Peyer's patch (tissue), 4 donors: ENCODE results near the gene TRIO.

Experiments used
- CTCF ChIP-seq, 6 experiments: fragments of 450-650 bp in 4 of 6; fragments of 200-600 bp in 2 of 6; sonication (generic) in 1 of 6; IDR thresholded peaks; one replicate each; pipeline ENCODE4 v1.5.1; 2017 to 2019; ENCODE audit warnings: antibody characterized with exemption in 6 of 6, mild to moderate bottlenecking in 3 of 6, moderate library complexity in 1 of 6
- POLR2A ChIP-seq, 2 donors: fragments of 450-650 bp; IDR thresholded peaks; one replicate each; pipeline ENCODE4 v1.5.1; 2017; ENCODE audit warnings: antibody characterized with exemption in 2 of 2, mild to moderate bottlenecking in 2 of 2, moderate library complexity in 2 of 2

DNA sequence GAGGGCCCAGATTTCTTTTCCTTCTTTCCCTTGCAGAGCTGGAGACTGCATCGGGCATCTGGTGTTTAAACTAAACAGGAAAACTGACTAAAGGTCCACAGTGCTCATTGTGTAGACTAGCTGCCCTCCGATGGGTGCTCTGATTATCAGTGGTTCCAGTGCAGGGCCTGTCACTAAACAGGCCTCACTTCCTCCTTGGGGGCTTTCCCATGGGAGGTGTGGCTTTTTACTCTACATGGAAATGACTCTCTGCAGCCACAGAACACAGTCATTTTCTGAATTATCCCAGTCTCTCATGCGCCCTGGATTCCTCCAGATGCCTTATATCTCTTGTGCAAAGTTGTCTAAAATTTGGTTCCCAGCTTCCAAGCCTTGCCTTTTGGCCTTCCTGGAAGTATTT is 199.2 kb downstream of the TRIO start:
- TF ChIP-seq POLR2A (IDR thresholded peaks at IDR 0.05), result no peak
- no peak for TF ChIP-seq CTCF (IDR thresholded peaks at IDR 0.05)
